HEK293T (cell line): Measurements from ENCODE around the gene TMEM243.

Experiments used
- BHLHE40 ChIP-seq: fragments of 450-650 bp; IDR thresholded peaks from 2 replicates; pipeline ENCODE4 v1.6.1; 2016; ENCODE audit warnings: mild to moderate bottlenecking, moderate library complexity, borderline replicate concordance
- CTBP1 ChIP-seq: fragments of 450-650 bp; IDR thresholded peaks from 2 replicates; pipeline ENCODE4 v1.6.1; 2016; ENCODE audit warnings: borderline replicate concordance
- FOXM1 ChIP-seq: fragments of 450-650 bp; IDR thresholded peaks from 2 replicates; pipeline ENCODE4 v1.6.1; 2017; ENCODE audit warnings: mild to moderate bottlenecking, borderline replicate concordance
- L3MBTL2 ChIP-seq: fragments of 450-650 bp; conservative IDR thresholded peaks from 2 replicates; pipeline ENCODE4 v1.6.1; 2016; ENCODE audit warnings: mild to moderate bottlenecking
- LEF1 ChIP-seq: fragments of 450-650 bp; IDR thresholded peaks from 2 replicates; pipeline ENCODE4 v1.6.1; 2017; ENCODE audit warnings: mild to moderate bottlenecking, borderline replicate concordance
- NFRKB ChIP-seq: fragments of 450-650 bp; IDR thresholded peaks from 2 replicates; pipeline ENCODE4 v1.6.1; 2016; ENCODE audit warnings: mild to moderate bottlenecking, moderate library complexity
- SP1 ChIP-seq: fragments of 450-650 bp; IDR thresholded peaks from 2 replicates; pipeline ENCODE4 v1.6.1; 2017
- TARDBP ChIP-seq: fragments of 450-650 bp; IDR thresholded peaks from 2 replicates; pipeline ENCODE4 v1.6.1; 2016
- ZNF384 ChIP-seq: fragments of 450-650 bp; IDR thresholded peaks from 2 replicates; pipeline ENCODE4 v1.6.1; 2016

GRCh38 chr7:87234949-87235348, 15.4 kb upstream of the TMEM243 start:
- TF ChIP-seq NFRKB (no peak), BHLHE40 (no peak), FOXM1 (no peak), SP1 (no peak), CTBP1 (no peak), ZNF384 (no peak), LEF1 (no peak), TARDBP (no peak), L3MBTL2 (no peak)
